A673 (cell line): ENCODE measurements around the gene EIPR1. TPM values are rescaled to one million over a fixed set of nuclear protein-coding genes. Genes with fewer than 3 reads are reported as not detected.

Source experiments
- BruUV-seq: library from RNA; stranded (reverse); fragments of 400-500 nt; replicated peaks from 2 replicates; lab custom pipeline; 2021; lab: Mats Ljungman, UMichigan
- CTCF ChIA-PET: fragments of 300-600 bp; sonication (Branson Sonifier 250); formaldehyde crosslinking; loops from one replicate; lab custom pipeline; 2022; ENCODE audit warnings: antibody characterized with exemption; lab: Charles Lee
- POLR2A ChIA-PET: fragments of 300-600 bp; sonication (Branson Sonifier 250); formaldehyde crosslinking; loops from one replicate; lab custom pipeline; 2022; ENCODE audit warnings: antibody characterized with exemption; ENCODE audit not compliant: low non-redundant PET; lab: Charles Lee
- DNase-seq: peaks from one replicate; pipeline ENCODE4 v3.0.0-alpha.2; 2015; ENCODE audit warnings: low spot score
- H3K27ac ChIP-seq: fragments of 200-600 bp; sonication (generic); 2 replicates; pipeline ENCODE4 v1.5.1; 2016; ENCODE audit warnings: mixed run types, low read depth, mild to moderate bottlenecking, mixed read lengths, antibody characterized with exemption, low read length; ENCODE audit not compliant: poor library complexity, severe bottlenecking
- H3K27me3 ChIP-seq: fragments of 200-600 bp; sonication (generic); replicated peaks from 2 replicates; pipeline ENCODE4 v1.6.1; 2017; ENCODE audit warnings: mixed run types, low read depth, mild to moderate bottlenecking, mixed read lengths, antibody characterized with exemption, low read length; ENCODE audit not compliant: insufficient read depth, poor library complexity
- H3K36me3 ChIP-seq: fragments of 200-600 bp; sonication (generic); 2 replicates; pipeline ENCODE4 v1.6.1; 2016; ENCODE audit warnings: mixed run types, mild to moderate bottlenecking, mixed read lengths, antibody characterized with exemption, low read length; ENCODE audit not compliant: insufficient read depth, poor library complexity, severe bottlenecking
- H3K4me1 ChIP-seq: fragments of 200-600 bp; sonication (generic); 2 replicates; pipeline ENCODE4 v1.6.1; 2017; ENCODE audit warnings: mixed run types, mild to moderate bottlenecking, mixed read lengths, antibody characterized with exemption, low read length; ENCODE audit not compliant: insufficient read depth, poor library complexity, severe bottlenecking
- H3K4me3 ChIP-seq: fragments of 200-600 bp; sonication (generic); 2 replicates; pipeline ENCODE4 v1.5.1; 2016; ENCODE audit warnings: low read depth, mixed run types, mild to moderate bottlenecking, mixed read lengths, low read length; ENCODE audit not compliant: poor library complexity, severe bottlenecking
- H3K9me3 ChIP-seq: fragments of 200-600 bp; sonication (generic); 2 replicates; pipeline ENCODE4 v1.6.1; 2016; ENCODE audit warnings: mixed run types, low read depth, mild to moderate bottlenecking, mixed read lengths, antibody characterized with exemption, low read length; ENCODE audit not compliant: poor library complexity, severe bottlenecking
- CTCF ChIP-seq: fragments of 300-800, 200-600 bp; sonication (generic); conservative IDR thresholded peaks from 2 replicates; pipeline ENCODE4 v1.5.1; 2017; ENCODE audit warnings: low read depth, mild to moderate bottlenecking, antibody characterized with exemption, low read length, moderate library complexity, mixed read lengths
- EZH2 ChIP-seq: fragments of 200-600 bp; sonication (generic); IDR thresholded peaks from 2 replicates; pipeline ENCODE4 v1.6.1; 2017; ENCODE audit warnings: borderline replicate concordance, low read depth, mild to moderate bottlenecking, mixed read lengths, antibody characterized with exemption, low read length; ENCODE audit not compliant: poor library complexity, severe bottlenecking
- intact Hi-C: fragments of 100-400 bp; cut with micrococcal nuclease; formaldehyde crosslinking; loops from one replicate; pipeline ENCODE4 v1.10.0; 2022; ENCODE audit not compliant: unreplicated experiment
- total RNA-seq: library from RNA; stranded (reverse); gene quantifications from 2 replicates; pipeline ENCODE4 v1.2.3, GENCODE V29; 2021

Gene EIPR1
- total RNA-seq, 1 experiment from 2014 or later, result 37.0 TPM

- Histone ChIP-seq H3K27me3 (no peaks in the 10 kb centered on the region), H3K9me3 (no peaks in the 10 kb centered on the region), H3K4me1 (no peaks in the 10 kb centered on the region), H3K36me3 (no peaks in the 10 kb centered on the region), H3K27ac (no peak overlapping the region), H3K4me3 (no peak overlapping the region)
- TF ChIP-seq CTCF (no peak), EZH2 (no peak)
- BruUV-seq, result no TSS peak
- DNase-seq, result no peak
- POLR2A ChIA-PET, result no interaction called here
- CTCF ChIA-PET, result no interaction called here
- intact Hi-C loops, result no loop called here
Measured at GRCh38 chr2:3313781-3314375, 63.7 kb downstream of the EIPR1 start.

GRCh38 chr2:3312576-3313345, 64.9 kb downstream of the EIPR1 start:
- H3K4me1 ChIP-seq, result peaks cover 9% of the 10 kb centered on the region
- no peaks in the 10 kb centered on the region for H3K36me3 ChIP-seq
- no peak overlapping the region for H3K4me3 ChIP-seq
- H3K27ac ChIP-seq, result no peak overlapping the region
- intact Hi-C loops, result no loop called here
- BruUV-seq, result no TSS peak
- no peaks in the 10 kb centered on the region for H3K9me3 ChIP-seq
- DNase-seq, result no peak
- POLR2A ChIA-PET, result no interaction called here
- H3K27me3 ChIP-seq, result no peaks in the 10 kb centered on the region
- TF ChIP-seq EZH2 (no peak), CTCF (no peak)
- CTCF ChIA-PET, result no interaction called here

- ChIA-PET POLR2A (no interaction called here), CTCF (no interaction called here)
- no TSS peak for BruUV-seq
- Histone ChIP-seq H3K4me3 (no peak overlapping the region), H3K4me1 (peaks cover 9% of the 10 kb centered on the region), H3K27me3 (no peaks in the 10 kb centered on the region), H3K27ac (no peak overlapping the region), H3K36me3 (no peaks in the 10 kb centered on the region), H3K9me3 (no peaks in the 10 kb centered on the region)
- intact Hi-C loops, result no loop called here
- DNase-seq, result no peak
- TF ChIP-seq CTCF (no peak), EZH2 (no peak)
Measured at GRCh38 chr2:3311601-3312000, 66.0 kb downstream of the EIPR1 start.
